PFSK-1 (cell line): Measurements from ENCODE around the gene KLHL5.

Source experiments
- FOXP2 ChIP-seq: optimal IDR thresholded peaks from 2 replicates; pipeline ENCODE3; 2011; ENCODE audit warnings: borderline replicate concordance, control low read depth, inconsistent platforms; ENCODE audit not compliant: insufficient read depth; ENCODE audit errors: extremely low read length, extremely low read depth
- POLR2AphosphoS5 ChIP-seq: IDR thresholded peaks from 2 replicates; pipeline ENCODE4 v1.6.1; 2012; ENCODE audit warnings: low read depth, mild to moderate bottlenecking, control low read depth, low read length, moderate library complexity
- SIN3A ChIP-seq: IDR thresholded peaks from 2 replicates; pipeline ENCODE4 v1.6.1; 2012; ENCODE audit warnings: mild to moderate bottlenecking, low read length, moderate library complexity, borderline replicate concordance; ENCODE audit not compliant: insufficient read depth
- TAF1 ChIP-seq: IDR thresholded peaks from 2 replicates; pipeline ENCODE4 v1.6.1; 2012; ENCODE audit warnings: low read length, control low read depth, borderline replicate concordance; ENCODE audit not compliant: insufficient read depth
- TF ChIP-seq, protein P1 (sequence below), 2 experiments: IDR thresholded peaks; 2 replicates each; pipeline versions ENCODE4 v1.6.1 to v1.8.0; 2011 to 2012; ENCODE audit warnings: low read depth in 2 of 2, low read length in 2 of 2, control low read depth in 1 of 2, inconsistent platforms in 1 of 2, mild to moderate bottlenecking in 1 of 2, moderate library complexity in 1 of 2; ENCODE audit not compliant: insufficient read depth in 1 of 2

KLHL5 gene

DNA sequence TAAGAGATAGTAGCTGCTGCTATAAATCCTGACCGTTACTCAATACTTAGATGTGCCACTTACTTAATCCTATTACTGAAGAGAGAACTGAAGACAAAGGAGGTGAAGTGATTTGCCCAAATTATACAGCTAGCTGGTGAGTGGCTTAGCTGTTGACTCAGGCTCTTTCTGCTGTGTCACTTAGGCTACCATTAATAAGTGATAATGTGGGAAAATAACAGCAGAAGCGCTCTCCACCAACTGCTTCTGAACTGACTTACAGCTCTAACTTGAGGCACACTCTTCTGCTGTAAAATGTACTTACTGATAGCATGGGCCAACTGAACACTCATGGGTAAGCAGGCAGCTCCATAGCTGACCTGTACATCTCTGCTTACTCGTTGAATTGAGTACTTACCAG, 7.5 kb upstream of the KLHL5 start:
- TF ChIP-seq TAF1 (no peak), FOXP2 (no peak), SIN3A (no peak), POLR2AphosphoS5 (no peak)
- TF ChIP-seq, protein P1, sequence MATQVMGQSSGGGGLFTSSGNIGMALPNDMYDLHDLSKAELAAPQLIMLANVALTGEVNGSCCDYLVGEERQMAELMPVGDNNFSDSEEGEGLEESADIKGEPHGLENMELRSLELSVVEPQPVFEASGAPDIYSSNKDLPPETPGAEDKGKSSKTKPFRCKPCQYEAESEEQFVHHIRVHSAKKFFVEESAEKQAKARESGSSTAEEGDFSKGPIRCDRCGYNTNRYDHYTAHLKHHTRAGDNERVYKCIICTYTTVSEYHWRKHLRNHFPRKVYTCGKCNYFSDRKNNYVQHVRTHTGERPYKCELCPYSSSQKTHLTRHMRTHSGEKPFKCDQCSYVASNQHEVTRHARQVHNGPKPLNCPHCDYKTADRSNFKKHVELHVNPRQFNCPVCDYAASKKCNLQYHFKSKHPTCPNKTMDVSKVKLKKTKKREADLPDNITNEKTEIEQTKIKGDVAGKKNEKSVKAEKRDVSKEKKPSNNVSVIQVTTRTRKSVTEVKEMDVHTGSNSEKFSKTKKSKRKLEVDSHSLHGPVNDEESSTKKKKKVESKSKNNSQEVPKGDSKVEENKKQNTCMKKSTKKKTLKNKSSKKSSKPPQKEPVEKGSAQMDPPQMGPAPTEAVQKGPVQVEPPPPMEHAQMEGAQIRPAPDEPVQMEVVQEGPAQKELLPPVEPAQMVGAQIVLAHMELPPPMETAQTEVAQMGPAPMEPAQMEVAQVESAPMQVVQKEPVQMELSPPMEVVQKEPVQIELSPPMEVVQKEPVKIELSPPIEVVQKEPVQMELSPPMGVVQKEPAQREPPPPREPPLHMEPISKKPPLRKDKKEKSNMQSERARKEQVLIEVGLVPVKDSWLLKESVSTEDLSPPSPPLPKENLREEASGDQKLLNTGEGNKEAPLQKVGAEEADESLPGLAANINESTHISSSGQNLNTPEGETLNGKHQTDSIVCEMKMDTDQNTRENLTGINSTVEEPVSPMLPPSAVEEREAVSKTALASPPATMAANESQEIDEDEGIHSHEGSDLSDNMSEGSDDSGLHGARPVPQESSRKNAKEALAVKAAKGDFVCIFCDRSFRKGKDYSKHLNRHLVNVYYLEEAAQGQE (IDR thresholded peaks at IDR 0.05; ENCODE audit: insufficient read depth in 1 of 2, low read depth in 2 of 2, low read length in 2 of 2): no peak

GRCh38 chr4:39056023-39056422, 6.0 kb upstream of the KLHL5 start:
- no peak for TF ChIP-seq SIN3A
- TF ChIP-seq, protein P1 (IDR thresholded peaks at IDR 0.05; ENCODE audit: insufficient read depth in 1 of 2, low read depth in 2 of 2, low read length in 2 of 2): no peak
- TF ChIP-seq POLR2AphosphoS5: no peak
- no peak for TF ChIP-seq FOXP2
- no peak for TF ChIP-seq TAF1

DNA sequence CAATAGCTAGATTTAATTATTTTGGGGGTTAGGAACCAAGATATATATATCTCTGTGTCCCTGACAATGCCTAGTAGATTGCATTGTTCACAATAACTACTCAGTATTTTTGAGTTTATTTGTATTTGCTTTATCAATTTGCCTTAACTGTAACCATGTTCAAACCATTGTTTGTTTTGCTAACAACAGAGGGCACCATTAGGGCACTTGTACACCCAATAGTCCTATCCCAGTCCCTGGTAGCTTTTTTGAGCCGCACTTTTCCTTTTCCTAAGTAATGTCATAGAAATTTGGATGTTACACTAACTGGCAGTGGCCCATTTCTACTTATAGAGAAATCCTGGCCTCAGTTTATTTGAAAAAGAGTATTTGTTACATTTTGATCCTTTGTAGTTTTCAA, 575 bp upstream of the KLHL5 start:
- no peak for TF ChIP-seq TAF1
- no peak for TF ChIP-seq SIN3A
- TF ChIP-seq, protein P1 (IDR thresholded peaks at IDR 0.05; ENCODE audit: insufficient read depth in 1 of 2, low read depth in 2 of 2, low read length in 2 of 2): no peak
- TF ChIP-seq POLR2AphosphoS5: no peak
- TF ChIP-seq FOXP2: no peak

DNA sequence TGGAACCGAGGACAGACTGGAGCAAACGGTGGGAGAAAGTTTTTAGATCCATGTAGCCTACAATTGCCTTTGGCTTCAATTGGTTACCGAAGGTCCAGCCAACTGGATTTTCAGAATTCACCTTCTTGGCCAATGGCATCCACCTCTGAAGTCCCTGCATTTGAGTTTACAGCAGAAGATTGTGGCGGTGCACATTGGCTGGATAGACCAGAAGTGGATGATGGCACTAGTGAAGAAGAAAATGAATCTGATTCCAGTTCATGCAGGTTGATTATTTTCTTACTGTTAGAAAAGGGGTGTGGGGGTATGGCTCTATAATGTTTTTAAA, 702 bp downstream of the KLHL5 start:
- no peak for TF ChIP-seq TAF1
- no peak for TF ChIP-seq POLR2AphosphoS5
- no peak for TF ChIP-seq FOXP2
- TF ChIP-seq SIN3A: no peak
- TF ChIP-seq, protein P1 (IDR thresholded peaks at IDR 0.05; ENCODE audit: insufficient read depth in 1 of 2, low read depth in 2 of 2, low read length in 2 of 2): no peak

GRCh38 chr4:39063430-39063829, 1.4 kb downstream of the KLHL5 start:
- TF ChIP-seq FOXP2: no peak
- TF ChIP-seq POLR2AphosphoS5: no peak
- TF ChIP-seq, protein P1 (IDR thresholded peaks at IDR 0.05; ENCODE audit: insufficient read depth in 1 of 2, low read depth in 2 of 2, low read length in 2 of 2): no peak
- no peak for TF ChIP-seq TAF1
- TF ChIP-seq SIN3A: no peak
